D721Med (cell line): Measurements from ENCODE around the gene SLC25A44.

ENCODE experiments used
- DNase-seq: peaks from one replicate; pipeline ENCODE4 v3.0.0; 2011; ENCODE audit warnings: low spot score; ENCODE audit not compliant: insufficient read length
- FAIRE-seq: peaks from 2 replicates; lab custom pipeline; 2011; peaks lifted over from hg19 to GRCh38; lab: Jason Lieb, UNC
- TF ChIP-seq, protein P1 (sequence below): IDR thresholded peaks from 2 replicates; pipeline ENCODE4 v1.5.1; 2012; ENCODE audit warnings: mild to moderate bottlenecking, control low read depth; ENCODE audit not compliant: insufficient read depth; ENCODE audit errors: missing control alignments

Gene SLC25A44, protein sequence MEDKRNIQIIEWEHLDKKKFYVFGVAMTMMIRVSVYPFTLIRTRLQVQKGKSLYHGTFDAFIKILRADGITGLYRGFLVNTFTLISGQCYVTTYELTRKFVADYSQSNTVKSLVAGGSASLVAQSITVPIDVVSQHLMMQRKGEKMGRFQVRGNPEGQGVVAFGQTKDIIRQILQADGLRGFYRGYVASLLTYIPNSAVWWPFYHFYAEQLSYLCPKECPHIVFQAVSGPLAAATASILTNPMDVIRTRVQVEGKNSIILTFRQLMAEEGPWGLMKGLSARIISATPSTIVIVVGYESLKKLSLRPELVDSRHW

DNA sequence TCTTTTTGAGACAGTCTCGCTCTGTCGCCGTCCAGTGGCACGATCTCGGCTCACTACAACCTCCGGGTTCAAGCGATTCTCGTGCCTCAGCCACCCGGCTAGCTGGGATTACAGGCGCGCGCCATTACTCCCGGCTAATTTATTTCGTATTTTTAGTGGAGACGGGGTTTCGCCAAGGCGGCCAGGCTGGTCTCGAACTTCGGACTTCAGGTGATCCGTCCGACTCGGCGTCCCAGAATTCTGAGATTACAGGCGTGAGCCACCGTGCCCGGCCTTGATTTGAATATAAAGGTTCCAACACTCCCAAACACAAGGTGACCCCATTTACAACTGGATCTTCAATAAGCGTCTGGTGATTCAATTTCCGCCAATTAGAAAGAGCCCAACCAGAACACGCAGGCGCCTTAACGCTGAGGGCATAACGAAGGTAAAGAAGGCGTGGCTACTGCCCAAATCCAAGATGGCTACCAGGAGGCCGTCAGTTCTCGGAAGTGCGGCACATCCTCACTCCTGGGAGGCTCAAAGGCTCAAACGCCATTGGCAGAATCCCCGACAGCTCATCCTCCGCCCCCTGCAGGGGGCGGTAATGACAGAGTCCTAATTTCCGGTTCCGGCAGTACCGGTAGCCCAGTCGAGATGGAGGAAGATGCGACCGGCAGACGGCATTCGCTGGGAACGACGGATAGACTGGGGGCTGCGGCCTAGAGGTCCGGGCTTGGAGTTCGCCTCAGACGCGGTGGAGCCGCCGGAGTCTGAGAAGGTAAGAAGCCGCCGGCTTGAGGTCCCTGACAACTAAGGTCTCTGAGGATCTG lies at the start of gene SLC25A44:
SLC25A44 (plus strand) TSS at position 617 of the 812 bp plus-strand sequence. CDS start 5,744 bp downstream, outside the sequence.
- DNase-seq (peak; percentile 92), FAIRE-seq (peak; percentile 96)
- TF ChIP-seq, protein P1, sequence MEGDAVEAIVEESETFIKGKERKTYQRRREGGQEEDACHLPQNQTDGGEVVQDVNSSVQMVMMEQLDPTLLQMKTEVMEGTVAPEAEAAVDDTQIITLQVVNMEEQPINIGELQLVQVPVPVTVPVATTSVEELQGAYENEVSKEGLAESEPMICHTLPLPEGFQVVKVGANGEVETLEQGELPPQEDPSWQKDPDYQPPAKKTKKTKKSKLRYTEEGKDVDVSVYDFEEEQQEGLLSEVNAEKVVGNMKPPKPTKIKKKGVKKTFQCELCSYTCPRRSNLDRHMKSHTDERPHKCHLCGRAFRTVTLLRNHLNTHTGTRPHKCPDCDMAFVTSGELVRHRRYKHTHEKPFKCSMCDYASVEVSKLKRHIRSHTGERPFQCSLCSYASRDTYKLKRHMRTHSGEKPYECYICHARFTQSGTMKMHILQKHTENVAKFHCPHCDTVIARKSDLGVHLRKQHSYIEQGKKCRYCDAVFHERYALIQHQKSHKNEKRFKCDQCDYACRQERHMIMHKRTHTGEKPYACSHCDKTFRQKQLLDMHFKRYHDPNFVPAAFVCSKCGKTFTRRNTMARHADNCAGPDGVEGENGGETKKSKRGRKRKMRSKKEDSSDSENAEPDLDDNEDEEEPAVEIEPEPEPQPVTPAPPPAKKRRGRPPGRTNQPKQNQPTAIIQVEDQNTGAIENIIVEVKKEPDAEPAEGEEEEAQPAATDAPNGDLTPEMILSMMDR, result peak; percentile 31

DNA sequence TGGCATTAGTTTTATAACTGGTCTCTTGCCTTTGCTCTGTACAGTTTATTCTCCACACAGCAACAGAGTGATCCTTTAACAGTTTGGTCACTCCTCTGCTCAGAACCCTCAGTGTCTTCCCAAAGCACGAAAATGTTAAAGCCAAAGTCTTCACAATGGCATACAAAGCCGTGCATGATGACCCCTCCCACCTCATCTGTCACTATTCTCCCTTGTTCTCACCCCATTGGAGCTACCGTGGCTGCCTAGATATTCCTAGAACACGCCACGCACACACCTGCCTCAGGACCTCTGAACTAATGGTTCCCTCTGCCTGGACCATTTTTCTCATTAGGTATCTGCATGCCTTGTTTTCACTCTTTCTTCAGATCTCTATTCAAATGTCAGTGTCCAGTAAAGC lies 49.2 kb upstream of the SLC25A44 start:
- FAIRE-seq (no peak), DNase-seq (no peak)
- TF ChIP-seq, protein P1, result no peak

DNA sequence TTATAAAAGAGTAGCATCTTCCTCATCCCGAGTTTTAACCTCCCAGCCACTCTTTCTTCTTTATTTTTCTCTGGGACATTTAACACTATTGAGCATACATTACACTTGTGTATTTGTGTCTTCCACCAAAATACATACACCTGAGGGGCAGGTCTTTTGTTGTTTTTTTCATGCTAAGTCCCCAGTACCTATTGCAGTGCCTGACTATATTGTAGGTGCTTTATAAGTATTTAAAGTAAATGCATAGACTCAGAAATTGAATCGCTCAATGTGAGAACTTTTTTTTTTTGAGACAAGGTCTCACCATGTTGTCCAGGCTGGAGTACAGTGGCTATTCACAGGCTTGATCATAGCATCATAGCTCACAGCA lies 48.3 kb upstream of the SLC25A44 start:
- DNase-seq (no peak), FAIRE-seq (no peak)
- TF ChIP-seq, protein P1, result no peak

DNA sequence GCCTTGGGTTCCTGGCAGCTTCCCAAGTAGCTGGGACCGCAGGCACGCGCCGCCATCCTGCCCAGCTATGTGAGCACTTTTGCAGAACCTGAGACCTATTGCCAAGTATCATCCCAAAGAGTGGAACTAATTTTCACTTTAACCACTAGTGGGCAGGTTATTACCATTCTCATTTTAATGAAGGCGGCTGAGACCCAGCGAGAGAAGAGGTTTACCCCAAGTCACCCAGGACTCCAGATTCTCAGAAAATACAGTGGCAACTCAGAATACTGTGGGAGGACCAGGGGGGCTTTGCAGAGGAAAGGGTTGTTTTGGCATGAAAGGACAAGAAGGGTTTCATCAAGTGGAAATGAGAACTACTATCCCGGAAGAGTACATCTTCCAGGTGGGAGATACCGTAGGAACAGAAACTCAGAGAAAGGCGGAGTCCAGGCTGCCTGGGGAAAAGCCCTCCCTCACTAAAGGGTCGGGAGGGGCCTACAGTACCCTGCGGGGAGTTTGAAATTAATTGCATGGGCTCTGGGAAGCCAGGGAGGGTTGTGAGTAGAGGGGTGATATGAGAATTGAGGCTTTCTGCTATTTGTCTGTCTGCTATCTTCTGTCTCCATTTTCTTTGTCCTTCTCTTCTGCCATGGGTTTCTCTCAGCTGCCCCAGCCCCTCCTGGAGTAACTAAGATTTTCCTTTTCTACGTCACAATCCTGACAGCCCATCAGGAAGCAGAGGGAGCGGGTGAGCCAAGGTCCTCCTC lies 47.7 kb upstream of the SLC25A44 start:
- TF ChIP-seq, protein P1, result peak; percentile 97
- FAIRE-seq, result no peak
- DNase-seq, result peak; percentile 85

DNA sequence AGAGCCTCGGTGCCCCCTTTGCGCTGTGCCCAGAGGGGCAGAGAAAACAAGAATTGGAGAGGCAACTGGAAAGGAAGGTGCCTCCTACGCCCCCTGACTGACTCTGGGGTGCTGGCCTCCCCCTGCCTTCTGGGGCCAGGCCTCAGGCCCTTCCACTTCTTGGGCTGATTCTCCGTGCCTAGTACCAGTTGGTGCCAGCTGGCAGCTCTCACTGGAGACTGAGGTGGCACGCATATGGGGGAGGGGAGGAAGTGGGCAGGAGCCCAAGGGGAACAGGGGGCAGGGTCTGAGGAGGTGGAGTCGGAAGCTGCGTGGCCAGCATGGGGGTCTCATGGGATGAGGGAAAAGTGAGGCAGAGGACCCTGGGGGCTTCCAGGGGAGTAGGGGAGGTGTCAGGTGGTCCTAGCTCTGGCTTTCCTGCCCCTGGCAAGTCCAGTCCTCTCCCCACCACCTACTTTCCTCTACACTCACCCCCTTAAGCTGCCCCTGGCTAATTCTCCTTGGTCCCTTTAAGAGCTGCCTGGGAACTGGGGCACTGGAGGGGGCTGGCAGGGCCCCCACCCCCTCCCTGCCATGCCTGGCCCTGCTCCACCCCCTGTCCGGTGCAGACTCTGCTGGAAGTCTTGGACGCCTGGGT lies 47.0 kb upstream of the SLC25A44 start:
- TF ChIP-seq, protein P1, result no peak
- FAIRE-seq (no peak), DNase-seq (no peak)

DNA sequence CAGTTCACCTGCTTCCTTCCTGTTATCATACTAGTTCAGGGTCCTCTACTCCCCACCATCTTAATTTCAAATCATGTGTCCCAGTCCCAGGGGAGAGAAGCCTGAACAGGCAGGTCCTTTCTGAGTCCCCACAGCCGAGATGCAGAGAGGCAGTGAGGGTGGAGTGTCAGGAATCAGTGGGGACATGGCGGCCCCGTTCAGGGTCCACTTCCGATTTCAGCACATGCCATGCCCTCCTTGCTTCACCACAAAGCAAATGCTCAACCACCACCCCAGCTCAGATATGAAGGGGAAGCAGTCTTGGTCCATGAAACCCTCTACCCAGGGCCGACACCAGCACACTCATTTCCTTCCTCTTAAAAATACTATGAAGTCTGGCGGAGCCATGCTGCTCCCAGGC lies 45.7 kb upstream of the SLC25A44 start:
- no peak for DNase-seq
- no peak for FAIRE-seq
- TF ChIP-seq, protein P1, result no peak
